HL-60 (cell line): Measurements from ENCODE around the gene KIAA0040.

Experiments used
- CTCF ChIP-seq: IDR thresholded peaks from one replicate; pipeline ENCODE4 v1.5.1; 2011; ENCODE audit warnings: low read length, control low read depth, inconsistent platforms; ENCODE audit not compliant: insufficient read depth
- GABPA ChIP-seq: IDR thresholded peaks from 2 replicates; pipeline ENCODE4 v1.6.1; 2012; ENCODE audit warnings: low read depth
- POLR2AphosphoS5 ChIP-seq: IDR thresholded peaks from 2 replicates; pipeline ENCODE4 v1.6.1; 2012; ENCODE audit warnings: low read depth
- TF ChIP-seq, protein P1 (sequence below): IDR thresholded peaks from 2 replicates; pipeline ENCODE4 v1.6.1; 2012; ENCODE audit warnings: low read depth; ENCODE audit not compliant: insufficient replicate concordance

- TF ChIP-seq CTCF (no peak), POLR2AphosphoS5 (no peak), GABPA (no peak)
- TF ChIP-seq, protein P1, sequence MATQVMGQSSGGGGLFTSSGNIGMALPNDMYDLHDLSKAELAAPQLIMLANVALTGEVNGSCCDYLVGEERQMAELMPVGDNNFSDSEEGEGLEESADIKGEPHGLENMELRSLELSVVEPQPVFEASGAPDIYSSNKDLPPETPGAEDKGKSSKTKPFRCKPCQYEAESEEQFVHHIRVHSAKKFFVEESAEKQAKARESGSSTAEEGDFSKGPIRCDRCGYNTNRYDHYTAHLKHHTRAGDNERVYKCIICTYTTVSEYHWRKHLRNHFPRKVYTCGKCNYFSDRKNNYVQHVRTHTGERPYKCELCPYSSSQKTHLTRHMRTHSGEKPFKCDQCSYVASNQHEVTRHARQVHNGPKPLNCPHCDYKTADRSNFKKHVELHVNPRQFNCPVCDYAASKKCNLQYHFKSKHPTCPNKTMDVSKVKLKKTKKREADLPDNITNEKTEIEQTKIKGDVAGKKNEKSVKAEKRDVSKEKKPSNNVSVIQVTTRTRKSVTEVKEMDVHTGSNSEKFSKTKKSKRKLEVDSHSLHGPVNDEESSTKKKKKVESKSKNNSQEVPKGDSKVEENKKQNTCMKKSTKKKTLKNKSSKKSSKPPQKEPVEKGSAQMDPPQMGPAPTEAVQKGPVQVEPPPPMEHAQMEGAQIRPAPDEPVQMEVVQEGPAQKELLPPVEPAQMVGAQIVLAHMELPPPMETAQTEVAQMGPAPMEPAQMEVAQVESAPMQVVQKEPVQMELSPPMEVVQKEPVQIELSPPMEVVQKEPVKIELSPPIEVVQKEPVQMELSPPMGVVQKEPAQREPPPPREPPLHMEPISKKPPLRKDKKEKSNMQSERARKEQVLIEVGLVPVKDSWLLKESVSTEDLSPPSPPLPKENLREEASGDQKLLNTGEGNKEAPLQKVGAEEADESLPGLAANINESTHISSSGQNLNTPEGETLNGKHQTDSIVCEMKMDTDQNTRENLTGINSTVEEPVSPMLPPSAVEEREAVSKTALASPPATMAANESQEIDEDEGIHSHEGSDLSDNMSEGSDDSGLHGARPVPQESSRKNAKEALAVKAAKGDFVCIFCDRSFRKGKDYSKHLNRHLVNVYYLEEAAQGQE = no peak
Measured at GRCh38 chr1:175166746-175167145, 25.8 kb downstream of the KIAA0040 start.
